Keratinocyte (primary cell): ENCODE data around the gene CACNA1B. TPM values are rescaled to one million over a fixed set of nuclear protein-coding genes. Genes with fewer than 3 reads are reported as not detected.

Experiments used
- DNase-seq: peaks from one replicate; pipeline ENCODE4 v3.0.0-alpha.2; 2011; ENCODE audit warnings: low read depth, missing footprints, low spot score
- FAIRE-seq: peaks from 2 replicates; lab custom pipeline; 2011; peaks lifted over from hg19 to GRCh38; lab: Jason Lieb, UNC
- H2AFZ ChIP-seq: 2 replicates; pipeline ENCODE4 v1.6.0; 2012; ENCODE audit warnings: low read length, control low read depth, inconsistent platforms; ENCODE audit not compliant: control insufficient read depth
- H3K27ac ChIP-seq: 2 replicates; pipeline ENCODE4 v1.5.1; 2011; ENCODE audit warnings: low read length; ENCODE audit not compliant: control insufficient read depth, insufficient read depth
- H3K27me3 ChIP-seq: 3 replicates; pipeline ENCODE4 v1.6.0; 2011; ENCODE audit warnings: low read length; ENCODE audit not compliant: control insufficient read depth, insufficient read depth; ENCODE audit errors: extremely low read depth
- H3K36me3 ChIP-seq, 2 experiments: 2 replicates in 1 of 2; 3 replicates in 1 of 2; pipeline ENCODE4 v1.5.1; 2011; ENCODE audit warnings: low read length in 2 of 2, mild to moderate bottlenecking in 1 of 2; ENCODE audit not compliant: control insufficient read depth in 2 of 2, insufficient read depth in 2 of 2; ENCODE audit errors: extremely low read depth in 1 of 2
- H3K4me1 ChIP-seq: 3 replicates; pipeline ENCODE4 v1.5.1; 2011; ENCODE audit warnings: low read length; ENCODE audit not compliant: control insufficient read depth, insufficient read depth; ENCODE audit errors: extremely low read depth
- H3K4me2 ChIP-seq: 3 replicates; pipeline ENCODE4 v1.6.0; 2011; ENCODE audit warnings: low read depth, low read length; ENCODE audit not compliant: control insufficient read depth, insufficient read depth; ENCODE audit errors: extremely low read depth
- H3K4me3 ChIP-seq, 3 experiments: fragments of 200-600 bp in 1 of 3; sonication (generic) in 1 of 3; 2 replicates in 2 of 3; 3 replicates in 1 of 3; pipeline ENCODE4 v1.5.1; 2011 to 2016; ENCODE audit warnings: low read length in 3 of 3, mild to moderate bottlenecking in 3 of 3, control low read depth in 2 of 3, inconsistent platforms in 1 of 3, low read depth in 1 of 3, mixed read lengths in 1 of 3, mixed run types in 1 of 3, moderate library complexity in 1 of 3; ENCODE audit not compliant: control insufficient read depth in 2 of 3, insufficient read depth in 2 of 3; ENCODE audit errors: extremely low read depth in 1 of 3
- H3K79me2 ChIP-seq: 2 replicates; pipeline ENCODE4 v1.6.0; 2012; ENCODE audit warnings: low read length; ENCODE audit not compliant: control insufficient read depth, insufficient read depth
- H3K9ac ChIP-seq: 3 replicates; pipeline ENCODE4 v1.6.0; 2011; ENCODE audit warnings: low read length; ENCODE audit not compliant: control insufficient read depth, insufficient read depth; ENCODE audit errors: extremely low read depth
- H3K9me1 ChIP-seq: 3 replicates; pipeline ENCODE4 v1.6.0; 2011; ENCODE audit warnings: low read length; ENCODE audit not compliant: control insufficient read depth, insufficient read depth; ENCODE audit errors: extremely low read depth
- H3K9me3 ChIP-seq: 2 replicates; pipeline ENCODE4 v1.5.1; 2012; ENCODE audit warnings: low read depth, low read length; ENCODE audit not compliant: control insufficient read depth
- H4K20me1 ChIP-seq: 3 replicates; pipeline ENCODE4 v1.6.0; 2011; ENCODE audit warnings: low read length; ENCODE audit not compliant: control insufficient read depth, insufficient read depth; ENCODE audit errors: extremely low read depth
- CTCF ChIP-seq, 3 experiments: IDR thresholded peaks in 1 of 3; conservative IDR thresholded peaks in 1 of 3; optimal IDR thresholded peaks in 1 of 3; 2 replicates in 2 of 3; 3 replicates in 1 of 3; pipeline versions ENCODE3 to v1.5.1; 2011; ENCODE audit warnings: low read length in 3 of 3, mild to moderate bottlenecking in 3 of 3, moderate library complexity in 2 of 3, control low read depth in 1 of 3, inconsistent platforms in 1 of 3; ENCODE audit not compliant: insufficient read depth in 2 of 3; ENCODE audit errors: extremely low read depth in 1 of 3
- EZH2 ChIP-seq: IDR thresholded peaks from one replicate; pipeline ENCODE4 v1.6.1; 2012; ENCODE audit warnings: inconsistent platforms, mild to moderate bottlenecking, low read length, moderate library complexity
- dilution Hi-C: fragments of 300-500 bp; cut with MboI; formaldehyde crosslinking; loops from one replicate; pipeline ENCODE4 v1.7.0; 2020; ENCODE audit warnings: low sequenced_read_pairs; ENCODE audit not compliant: extremely low pct_ligation_motif_present
- polyA plus RNA-seq, 5 experiments: library from polyadenylated mRNA; depleted of rRNA in 3 of 5; stranded (reverse) in 3 of 5; stranded (forward) in 1 of 5; unstranded in 1 of 5; fragments of >200 nt; gene quantifications; 1 replicate in 1 of 5; 2 replicates in 3 of 5; 3 replicates in 1 of 5; pipeline versions ENCODE4 v1.2.1 to v1.2.3, GENCODE V29; 2011 to 2012; ENCODE audit warnings: missing spikeins in 2 of 5, low read depth in 1 of 5, low replicate concordance in 1 of 5

CACNA1B gene
- polyA plus RNA-seq, 1 donor (not counting 4 experiments of a cell fraction or from before 2014, with no cell fraction given): 0.01 TPM

- H3K4me3 ChIP-seq: no peak overlapping the region
- dilution Hi-C loops: no loop called here
- peaks cover 5% of the 10 kb centered on the region for H3K9me3 ChIP-seq
- H3K4me1 ChIP-seq: no peaks in the 10 kb centered on the region
- H3K79me2 ChIP-seq: no peaks in the 10 kb centered on the region
- no peak overlapping the region for H3K4me2 ChIP-seq
- no peak for TF ChIP-seq EZH2
- TF ChIP-seq CTCF (optimal IDR thresholded peaks at IDR 0.05 in 1 of 3, IDR thresholded peaks at IDR 0.05 in 1 of 3, conservative IDR thresholded peaks at IDR 0.05 in 1 of 3; ENCODE audit: extremely low read depth in 1 of 3, insufficient read depth in 2 of 3, low read length in 3 of 3): no peak
- FAIRE-seq: no peak
- no peaks in the 10 kb centered on the region for H4K20me1 ChIP-seq
- H3K9me1 ChIP-seq: no peaks in the 10 kb centered on the region
- no peak overlapping the region for H2AFZ ChIP-seq
- DNase-seq: no peak
- H3K36me3 ChIP-seq: no peaks in the 10 kb centered on the region
- no peaks in the 10 kb centered on the region for H3K27me3 ChIP-seq
- no peak overlapping the region for H3K27ac ChIP-seq
- no peak overlapping the region for H3K9ac ChIP-seq
Measured at GRCh38 chr9:137953683-137954438, 76.3 kb downstream of the CACNA1B start.

GRCh38 chr9:137955224-137955570 lies 77.6 kb downstream of the CACNA1B start:
- dilution Hi-C loops: no loop called here

More at GRCh38 chr9:137955224-137955570, 77.6 kb downstream of the CACNA1B start:
- Histone ChIP-seq H3K4me3 (no peak overlapping the region), H3K27ac (no peak overlapping the region), H3K9ac (no peak overlapping the region), H3K27me3 (no peaks in the 10 kb centered on the region), H3K9me1 (no peaks in the 10 kb centered on the region), H3K4me2 (no peak overlapping the region), H3K36me3 (no peaks in the 10 kb centered on the region), H3K9me3 (no peaks in the 10 kb centered on the region), H3K79me2 (no peaks in the 10 kb centered on the region), H4K20me1 (no peaks in the 10 kb centered on the region), H3K4me1 (no peaks in the 10 kb centered on the region), H2AFZ (no peak overlapping the region)
- TF ChIP-seq CTCF (optimal IDR thresholded peaks at IDR 0.05 in 1 of 3, IDR thresholded peaks at IDR 0.05 in 1 of 3, conservative IDR thresholded peaks at IDR 0.05 in 1 of 3; ENCODE audit: extremely low read depth in 1 of 3, insufficient read depth in 2 of 3, low read length in 3 of 3): no peak
- no peak for TF ChIP-seq EZH2
- no peak for DNase-seq
- no peak for FAIRE-seq
